Measurements from ENCODE around the gene ULBP2. TPM values are rescaled to one million over a fixed set of nuclear protein-coding genes. Genes with fewer than 3 reads are reported as not detected.
"Not testable (repeated sequence)": the region's sequence is repeated elsewhere in the genome, so short reads cannot be mapped to it uniquely, and the experiment has no call there.

The ULBP2 gene
- total and polyA plus RNA-seq, 11 donors = 0.27 to 3.7 (median 0.85) TPM

- H3K36me3 ChIP-seq; DNase-seq; intact Hi-C loops (cut with DNase I); H3K27ac ChIP-seq; H3K4me3 ChIP-seq; ATAC-seq; H3K9me3 ChIP-seq; H3K4me1 ChIP-seq: not testable (repeated sequence)
- peaks cover 9 to 75% (median 67%) of the 10 kb centered on the region in 9 donors for H3K27me3 ChIP-seq
- 28 to 42% (median 38%) methylated on average over 12 to 14 of the region's 21 CpGs for WGBS, 4 donors
Measured at GRCh38 chr6:149954984-149955653, 13.3 kb downstream of the ULBP2 start.

- ATAC-seq; H3K9me3 ChIP-seq; H3K36me3 ChIP-seq; DNase-seq; H3K4me3 ChIP-seq; H3K4me1 ChIP-seq; intact Hi-C loops (cut with DNase I); H3K27ac ChIP-seq: not testable (repeated sequence)
- 44 to 55% (median 46%) methylated on average over 7 of the region's 7 CpGs for WGBS, 4 donors
- H3K27me3 ChIP-seq = peaks cover 9 to 77% (median 63%) of the 10 kb centered on the region in 9 donors
Measured at GRCh38 chr6:149955654-149956317, 14.0 kb downstream of the ULBP2 start.

- H3K4me3 ChIP-seq; H3K36me3 ChIP-seq; DNase-seq; intact Hi-C loops (cut with DNase I); H3K27ac ChIP-seq; H3K4me1 ChIP-seq; H3K9me3 ChIP-seq: not testable (repeated sequence)
- peaks cover 9 to 78% (median 49%) of the 10 kb centered on the region in 9 donors for H3K27me3 ChIP-seq
- 40 to 56% (median 49%) methylated on average over 3 of the region's 3 CpGs for WGBS, 4 donors
- peak in 1 of 4 donors; percentile 64 for ATAC-seq
Measured at GRCh38 chr6:149958124-149958523, 16.3 kb downstream of the ULBP2 start.

- not testable (repeated sequence) for H3K9me3 ChIP-seq, H3K27ac ChIP-seq, H3K4me3 ChIP-seq, ATAC-seq, H3K36me3 ChIP-seq, DNase-seq
- WGBS, 4 donors = 82 to 92% (median 86%) methylated on average over 2 to 4 of the region's 4 CpGs
- Histone ChIP-seq H3K27me3 (peaks cover 17 to 79% (median 53%) of the 10 kb centered on the region in 9 donors), H3K4me1 (peaks cover 0 to 20% (median 13%) of the 10 kb centered on the region in 12 donors)
- intact Hi-C loops (cut with DNase I) = loop anchor here in 1 of 10 donors (10.0 kb wide), 1 partner anchor 55 kb away; no protein-coding TSS in a partner anchor
Measured at GRCh38 chr6:149959806-149960205, 18.0 kb downstream of the ULBP2 start.

- H3K36me3 ChIP-seq = no peaks in the 10 kb centered on the region
- peaks cover 22 to 80% (median 53%) of the 10 kb centered on the region in 9 donors for H3K27me3 ChIP-seq
- 77 to 88% (median 83%) methylated on average over 6 of the region's 6 CpGs for WGBS, 4 donors
- ATAC-seq (no peak), DNase-seq (no peak)
- H3K4me3 ChIP-seq = no peak overlapping the region
- H3K4me1 ChIP-seq = peaks cover 0 to 27% (median 14%) of the 10 kb centered on the region in 12 donors
- no peaks in the 10 kb centered on the region for H3K9me3 ChIP-seq
- intact Hi-C loops (cut with DNase I) = loop anchor here in 1 of 10 donors (10.0 kb wide), 1 partner anchor 54 kb away; no protein-coding TSS in a partner anchor
- no peak for TF ChIP-seq POLR2A (IDR thresholded peaks at IDR 0.05)
- H3K27ac ChIP-seq = no peak overlapping the region
Measured at GRCh38 chr6:149960488-149960887, 18.7 kb downstream of the ULBP2 start.

GRCh38 chr6:149961728-149962425 lies 20.1 kb downstream of the ULBP2 start:
- peak in 3 of 12 donors; percentile 11 to 20 (median 14) for TF ChIP-seq CTCF (IDR thresholded peaks at IDR 0.05)
- TF ChIP-seq POLR2A (IDR thresholded peaks at IDR 0.05) = no peak
- 62 to 77% (median 71%) methylated on average over 6 of the region's 6 CpGs for WGBS, 4 donors

More at GRCh38 chr6:149961728-149962425, 20.1 kb downstream of the ULBP2 start:
- Histone ChIP-seq H3K4me1 (peaks cover 0 to 28% (median 14%) of the 10 kb centered on the region in 12 donors), H3K4me3 (no peak overlapping the region), H3K9me3 (no peaks in the 10 kb centered on the region), H3K27me3 (peaks cover 17 to 77% (median 44%) of the 10 kb centered on the region in 9 donors), H3K36me3 (no peaks in the 10 kb centered on the region), H3K27ac (no peak overlapping the region)
- DNase-seq = no peak
- intact Hi-C loops (cut with DNase I) = loop anchor here in 1 of 10 donors (10.0 kb wide), 1 partner anchor 53 kb away; no protein-coding TSS in a partner anchor
- no peak for ATAC-seq

Measured in heart left ventricle (tissue), 16 donors.